ENCODE results near the gene FANCD2OS.

GRCh38 chr3:10142707-10143560 is 34.9 kb upstream of the FANCD2OS start:
- no peak for TF ChIP-seq EZH2 (IDR thresholded peaks at IDR 0.05; ENCODE audit: borderline replicate concordance, low read depth, low read length, severe bottlenecking)
- TF ChIP-seq CTCF (IDR thresholded peaks at IDR 0.05; ENCODE audit: extremely low read depth in 1 of 2, insufficient read depth in 1 of 2, low read depth in 1 of 2, low read length in 2 of 2), result no peak
- no peak for TF ChIP-seq MYC (IDR thresholded peaks at IDR 0.05; ENCODE audit: low read depth, low read length)
- no peak for TF ChIP-seq MAX (IDR thresholded peaks at IDR 0.05; ENCODE audit: insufficient read depth, insufficient read length)
